Measurements from ENCODE around the gene PLCH1.

The PLCH1 gene

DNA sequence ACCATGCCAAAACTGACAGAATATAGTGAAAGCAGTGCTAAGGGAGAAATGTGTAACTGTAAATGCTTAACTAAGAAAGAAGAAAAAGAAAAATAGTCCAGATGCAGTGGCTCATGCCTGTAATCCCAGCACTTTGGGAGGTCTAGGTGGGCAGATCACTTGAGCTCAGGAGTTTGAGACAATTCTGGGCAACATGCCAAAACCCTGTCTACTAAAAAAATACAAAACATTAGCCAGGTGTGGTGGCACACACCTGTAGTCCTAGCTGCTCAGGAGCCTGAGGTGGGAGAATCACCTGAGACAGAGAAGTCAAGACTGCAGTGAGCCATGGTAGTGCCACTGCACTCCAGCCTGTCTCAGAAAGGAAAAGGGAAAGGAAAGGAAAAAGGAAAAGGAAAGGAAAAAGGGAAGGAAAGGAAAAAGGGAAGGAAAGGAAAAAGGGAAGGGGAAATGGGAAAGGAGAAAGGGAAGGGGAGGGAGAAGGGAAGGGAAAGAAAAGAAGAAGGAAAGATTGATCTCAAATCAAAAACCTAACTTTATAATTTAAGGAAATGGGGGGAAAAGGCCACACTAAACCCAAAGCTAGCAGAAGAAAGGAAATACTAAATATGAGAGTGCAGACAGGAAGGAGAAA is 40.9 kb upstream of the PLCH1 start:
- TF ChIP-seq FOXP2 (optimal IDR thresholded peaks at IDR 0.05; ENCODE audit: borderline replicate concordance, extremely low read depth, extremely low read length, insufficient read depth), result no peak
- no peak for TF ChIP-seq TAF1 (IDR thresholded peaks at IDR 0.05; ENCODE audit: borderline replicate concordance, insufficient read depth, low read length)
- TF ChIP-seq, protein P1, sequence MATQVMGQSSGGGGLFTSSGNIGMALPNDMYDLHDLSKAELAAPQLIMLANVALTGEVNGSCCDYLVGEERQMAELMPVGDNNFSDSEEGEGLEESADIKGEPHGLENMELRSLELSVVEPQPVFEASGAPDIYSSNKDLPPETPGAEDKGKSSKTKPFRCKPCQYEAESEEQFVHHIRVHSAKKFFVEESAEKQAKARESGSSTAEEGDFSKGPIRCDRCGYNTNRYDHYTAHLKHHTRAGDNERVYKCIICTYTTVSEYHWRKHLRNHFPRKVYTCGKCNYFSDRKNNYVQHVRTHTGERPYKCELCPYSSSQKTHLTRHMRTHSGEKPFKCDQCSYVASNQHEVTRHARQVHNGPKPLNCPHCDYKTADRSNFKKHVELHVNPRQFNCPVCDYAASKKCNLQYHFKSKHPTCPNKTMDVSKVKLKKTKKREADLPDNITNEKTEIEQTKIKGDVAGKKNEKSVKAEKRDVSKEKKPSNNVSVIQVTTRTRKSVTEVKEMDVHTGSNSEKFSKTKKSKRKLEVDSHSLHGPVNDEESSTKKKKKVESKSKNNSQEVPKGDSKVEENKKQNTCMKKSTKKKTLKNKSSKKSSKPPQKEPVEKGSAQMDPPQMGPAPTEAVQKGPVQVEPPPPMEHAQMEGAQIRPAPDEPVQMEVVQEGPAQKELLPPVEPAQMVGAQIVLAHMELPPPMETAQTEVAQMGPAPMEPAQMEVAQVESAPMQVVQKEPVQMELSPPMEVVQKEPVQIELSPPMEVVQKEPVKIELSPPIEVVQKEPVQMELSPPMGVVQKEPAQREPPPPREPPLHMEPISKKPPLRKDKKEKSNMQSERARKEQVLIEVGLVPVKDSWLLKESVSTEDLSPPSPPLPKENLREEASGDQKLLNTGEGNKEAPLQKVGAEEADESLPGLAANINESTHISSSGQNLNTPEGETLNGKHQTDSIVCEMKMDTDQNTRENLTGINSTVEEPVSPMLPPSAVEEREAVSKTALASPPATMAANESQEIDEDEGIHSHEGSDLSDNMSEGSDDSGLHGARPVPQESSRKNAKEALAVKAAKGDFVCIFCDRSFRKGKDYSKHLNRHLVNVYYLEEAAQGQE (IDR thresholded peaks at IDR 0.05; ENCODE audit: insufficient read depth in 1 of 2, low read depth in 2 of 2, low read length in 2 of 2), result no peak
- TF ChIP-seq SIN3A (IDR thresholded peaks at IDR 0.05; ENCODE audit: borderline replicate concordance, insufficient read depth, low read length), result no peak
- no peak for TF ChIP-seq POLR2AphosphoS5 (IDR thresholded peaks at IDR 0.05; ENCODE audit: low read depth, low read length)

DNA sequence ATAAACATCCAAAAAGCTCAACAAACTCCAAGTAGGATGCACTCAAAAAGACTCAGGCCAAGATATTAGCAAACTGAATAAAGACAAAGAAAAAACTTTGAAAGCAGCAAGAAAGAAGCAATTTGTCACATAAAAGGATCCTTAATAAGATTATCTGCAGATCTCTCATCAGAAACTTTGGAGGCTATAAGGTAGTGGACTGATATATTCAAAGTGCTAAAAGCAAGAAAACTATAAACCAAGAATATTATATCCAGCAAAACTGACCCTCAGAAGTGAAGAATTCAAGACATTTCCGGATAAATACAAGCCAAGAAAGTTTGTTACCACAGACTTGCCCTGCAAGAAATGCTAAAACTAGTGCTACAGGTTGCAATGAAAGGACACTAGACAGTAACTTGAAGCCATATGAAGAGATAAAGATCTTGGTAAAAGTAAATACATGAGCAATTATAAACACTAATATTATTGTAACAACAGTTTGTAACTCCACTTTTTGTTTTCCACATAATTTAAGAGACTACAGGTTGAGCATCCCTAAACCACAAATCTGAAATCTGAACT is 37.6 kb upstream of the PLCH1 start:
- TF ChIP-seq, protein P1 (IDR thresholded peaks at IDR 0.05; ENCODE audit: insufficient read depth in 1 of 2, low read depth in 2 of 2, low read length in 2 of 2), result no peak
- TF ChIP-seq POLR2AphosphoS5 (IDR thresholded peaks at IDR 0.05; ENCODE audit: low read depth, low read length) (no peak), SIN3A (IDR thresholded peaks at IDR 0.05; ENCODE audit: borderline replicate concordance, insufficient read depth, low read length) (no peak), TAF1 (IDR thresholded peaks at IDR 0.05; ENCODE audit: borderline replicate concordance, insufficient read depth, low read length) (no peak), FOXP2 (optimal IDR thresholded peaks at IDR 0.05; ENCODE audit: borderline replicate concordance, extremely low read depth, extremely low read length, insufficient read depth) (no peak)

DNA sequence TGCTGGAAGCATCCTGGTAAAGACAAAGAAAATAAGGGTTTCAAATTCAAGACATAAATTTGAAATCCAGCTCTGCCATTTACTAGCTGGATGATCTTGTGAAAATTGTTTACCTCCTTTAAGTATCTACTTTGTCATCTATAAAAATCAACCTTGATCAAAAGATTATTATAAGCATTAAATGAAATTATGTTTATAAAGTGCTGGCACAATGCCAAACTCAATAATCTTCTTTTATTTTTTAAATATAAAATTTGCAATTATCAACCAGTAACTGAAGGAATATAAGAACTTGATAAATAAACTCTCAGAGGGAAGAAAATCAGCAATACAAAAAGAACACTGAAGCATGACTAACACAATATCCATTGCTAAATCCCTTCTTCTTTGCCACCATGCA is 35.4 kb upstream of the PLCH1 start:
- no peak for TF ChIP-seq FOXP2 (optimal IDR thresholded peaks at IDR 0.05; ENCODE audit: borderline replicate concordance, extremely low read depth, extremely low read length, insufficient read depth)

DNA sequence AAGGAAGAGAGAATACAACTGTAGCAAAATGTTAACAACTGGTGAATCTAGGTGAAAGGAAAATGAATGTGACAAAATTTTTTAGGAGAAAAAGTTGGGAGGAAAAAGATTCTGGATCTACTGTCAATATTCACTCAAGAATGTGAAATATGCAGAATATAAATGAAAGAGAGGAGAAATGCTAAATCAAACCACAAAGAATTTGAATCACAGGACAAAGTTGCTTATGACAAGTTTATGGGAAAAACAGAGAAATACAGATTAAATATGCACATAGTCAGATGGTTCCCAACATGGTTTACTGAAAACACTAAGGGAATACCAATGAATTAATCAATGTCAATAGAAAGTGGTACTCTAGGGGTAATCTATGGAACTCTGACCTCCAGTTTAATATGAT is 33.6 kb upstream of the PLCH1 start:
- TF ChIP-seq, protein P1 (IDR thresholded peaks at IDR 0.05; ENCODE audit: insufficient read depth in 1 of 2, low read depth in 2 of 2, low read length in 2 of 2), result no peak
- TF ChIP-seq SIN3A (IDR thresholded peaks at IDR 0.05; ENCODE audit: borderline replicate concordance, insufficient read depth, low read length), result no peak
- TF ChIP-seq POLR2AphosphoS5 (IDR thresholded peaks at IDR 0.05; ENCODE audit: low read depth, low read length), result no peak
- no peak for TF ChIP-seq TAF1 (IDR thresholded peaks at IDR 0.05; ENCODE audit: borderline replicate concordance, insufficient read depth, low read length)
- TF ChIP-seq FOXP2 (optimal IDR thresholded peaks at IDR 0.05; ENCODE audit: borderline replicate concordance, extremely low read depth, extremely low read length, insufficient read depth), result no peak

DNA sequence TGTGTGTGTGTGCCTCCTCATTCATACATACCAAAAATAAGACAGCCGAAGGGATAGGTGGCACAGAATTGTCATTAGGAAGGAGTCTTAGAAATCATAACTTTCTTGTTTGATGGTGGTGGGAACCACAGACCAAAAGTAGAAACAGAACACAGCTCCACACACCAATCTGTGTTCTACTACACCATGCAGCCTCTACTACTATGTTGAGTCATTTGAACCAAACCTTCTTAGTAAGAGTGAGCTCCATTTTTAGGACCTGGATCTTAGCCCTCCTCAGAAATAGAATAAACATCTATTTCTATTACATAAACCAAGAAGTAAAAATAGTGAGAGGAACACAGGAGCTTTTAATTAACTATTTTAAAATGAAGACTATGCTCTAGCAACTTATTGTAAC is 27.9 kb upstream of the PLCH1 start:
- TF ChIP-seq POLR2AphosphoS5 (IDR thresholded peaks at IDR 0.05; ENCODE audit: low read depth, low read length), result no peak
- TF ChIP-seq, protein P1 (IDR thresholded peaks at IDR 0.05; ENCODE audit: insufficient read depth in 1 of 2, low read depth in 2 of 2, low read length in 2 of 2), result no peak
- TF ChIP-seq TAF1 (IDR thresholded peaks at IDR 0.05; ENCODE audit: borderline replicate concordance, insufficient read depth, low read length), result no peak
- no peak for TF ChIP-seq SIN3A (IDR thresholded peaks at IDR 0.05; ENCODE audit: borderline replicate concordance, insufficient read depth, low read length)
- TF ChIP-seq FOXP2 (optimal IDR thresholded peaks at IDR 0.05; ENCODE audit: borderline replicate concordance, extremely low read depth, extremely low read length, insufficient read depth), result no peak
